HuH-7.5 (cell line): ENCODE data around the gene WASF2.
A peak's percentile ranks its signal among the peaks of the same experiment; 100 is the strongest.
"Not testable (repeated sequence)": the region's sequence is repeated elsewhere in the genome, so short reads cannot be mapped to it uniquely, and the experiment has no call there.

ENCODE experiments used
- DNase-seq: peaks from one replicate; pipeline ENCODE4 v3.0.0; 2011; ENCODE audit warnings: low spot score

The WASF2 gene

DNA sequence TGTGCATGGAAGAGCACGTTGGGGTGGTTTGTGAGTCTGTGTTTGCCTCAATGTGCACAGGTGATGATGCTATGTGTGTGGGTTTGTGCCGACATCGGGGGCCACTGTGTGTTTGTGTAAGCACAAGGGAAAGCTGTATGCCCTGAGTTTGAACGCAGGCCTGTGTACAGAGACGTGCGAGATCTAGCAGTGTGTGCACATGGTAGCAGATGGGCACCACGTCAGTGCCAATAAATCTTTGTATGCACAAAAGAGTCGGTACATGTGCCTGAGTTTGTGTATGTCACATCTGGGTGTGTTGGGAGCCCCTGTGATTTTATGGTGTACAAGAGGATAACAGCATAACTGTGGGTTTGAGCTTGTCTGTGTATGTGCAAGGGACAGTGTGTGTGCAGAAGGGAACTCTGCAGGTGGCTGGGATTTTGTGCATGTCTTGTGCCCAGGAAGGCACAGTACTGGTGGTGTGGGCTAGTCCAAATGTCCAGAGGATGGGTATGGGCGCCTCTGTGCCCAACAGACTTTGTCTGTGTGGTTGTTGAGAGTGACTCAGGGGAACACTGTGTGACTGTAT is 32.0 kb upstream of the WASF2 start:
- DNase-seq = no peak

DNA sequence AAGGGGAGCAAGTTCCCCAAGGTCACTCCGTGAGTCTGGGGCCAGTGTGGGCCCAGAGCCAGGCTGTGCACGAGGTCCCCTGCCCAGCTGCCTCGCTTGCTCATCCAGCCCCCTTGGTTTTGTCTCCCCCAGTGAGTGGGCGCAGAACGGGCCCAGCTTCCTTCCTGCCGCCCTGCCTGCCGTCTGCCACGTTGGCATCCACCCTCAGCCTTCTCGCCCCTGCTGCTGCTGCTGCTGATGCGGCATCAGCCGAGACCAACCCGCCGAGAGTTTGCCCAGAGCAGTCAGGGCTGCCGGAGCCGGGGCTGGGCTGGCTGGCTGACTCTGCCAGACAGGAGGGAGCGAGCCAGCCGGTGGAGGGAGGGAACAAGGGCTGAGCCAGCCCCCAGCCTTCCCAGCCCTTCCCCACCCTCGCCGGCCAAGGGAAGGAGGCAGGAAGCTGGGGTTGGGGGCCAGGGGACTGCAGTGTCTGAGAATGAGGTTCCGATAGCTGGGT is 31.4 kb upstream of the WASF2 start:
- DNase-seq = no peak

DNA sequence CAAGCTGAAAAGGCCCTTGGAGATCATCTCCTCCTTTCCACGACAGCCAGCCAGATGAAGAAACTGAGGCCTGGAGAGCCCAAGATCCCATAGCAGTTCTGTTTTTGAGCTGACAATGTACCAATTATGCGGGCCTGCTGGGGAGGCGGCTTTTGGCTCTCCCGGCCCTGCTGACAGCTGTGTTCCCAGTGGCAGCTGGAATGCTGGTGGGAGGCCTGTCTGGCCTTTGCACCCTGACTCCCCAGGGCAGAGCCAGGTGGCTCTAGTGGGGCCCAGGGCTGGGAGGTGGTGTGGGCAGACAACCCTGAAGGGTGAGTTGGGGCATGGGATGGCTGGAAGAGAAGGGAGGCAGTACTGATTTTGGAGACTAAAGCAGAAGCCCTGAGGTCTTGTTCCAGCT is 30.7 kb upstream of the WASF2 start:
- no peak for DNase-seq

DNA sequence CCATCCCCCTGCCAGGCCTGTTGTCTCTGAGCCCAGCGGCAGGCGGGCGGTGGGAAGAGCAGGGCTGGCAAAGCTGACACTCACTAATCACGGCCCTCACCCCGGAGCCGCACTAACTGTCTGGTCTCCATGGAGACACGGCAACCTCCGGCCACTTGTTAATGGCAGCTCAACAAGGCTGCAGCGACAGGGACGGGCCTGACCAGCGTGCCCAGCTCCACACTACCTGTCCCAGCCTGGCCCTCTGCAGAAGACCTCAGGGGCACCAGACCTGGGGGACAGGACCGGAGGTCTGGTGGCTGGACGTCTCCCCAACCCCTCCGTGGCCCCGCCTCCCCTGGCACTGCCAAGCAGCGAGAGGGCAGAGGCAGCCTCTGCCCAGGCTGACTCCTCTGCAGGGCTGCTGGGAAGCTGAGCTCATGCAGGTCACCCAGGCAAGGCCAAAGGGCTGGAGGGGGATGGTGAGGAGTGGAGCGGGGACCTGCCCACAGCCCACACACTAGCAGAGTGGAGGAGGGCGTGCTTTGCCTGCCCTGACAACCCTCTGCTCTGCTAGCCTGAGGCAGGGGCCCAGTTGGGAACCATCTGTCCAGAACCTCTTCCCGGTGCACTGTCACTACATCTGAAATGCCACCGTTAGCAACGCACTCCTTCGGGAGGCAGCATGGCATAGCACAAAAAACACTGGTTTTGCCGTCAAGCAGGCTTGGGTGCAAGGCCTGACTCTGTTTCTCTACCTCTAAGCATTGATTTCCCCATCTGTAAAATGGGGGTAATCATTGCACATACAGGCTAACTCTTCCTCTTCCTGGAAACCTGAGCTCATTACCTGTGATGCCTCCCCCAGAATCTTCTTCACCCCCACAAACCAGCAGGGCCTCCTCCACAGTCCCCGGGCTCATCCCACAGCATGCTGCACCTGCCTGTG is 29.6 kb upstream of the WASF2 start:
- no peak for DNase-seq

DNA sequence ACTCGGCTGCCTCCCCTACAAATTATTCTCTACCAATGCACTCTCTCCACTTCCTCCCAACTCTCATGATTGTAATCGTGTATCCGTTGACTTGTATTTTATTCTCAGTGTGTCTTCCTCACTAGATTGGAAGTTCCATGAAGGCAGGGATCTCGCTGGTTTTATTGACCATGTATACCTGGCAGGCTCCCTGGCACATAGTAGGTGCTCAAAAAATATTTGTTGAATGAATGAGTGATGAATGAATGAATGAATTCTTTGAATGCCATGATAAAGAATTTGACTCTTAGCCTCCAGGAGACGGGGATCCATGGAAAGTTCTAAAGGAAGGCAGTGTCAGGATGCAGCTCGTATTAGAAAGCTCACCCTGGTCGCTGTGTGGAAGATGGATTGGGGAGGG is 28.8 kb upstream of the WASF2 start:
- no peak for DNase-seq

DNA sequence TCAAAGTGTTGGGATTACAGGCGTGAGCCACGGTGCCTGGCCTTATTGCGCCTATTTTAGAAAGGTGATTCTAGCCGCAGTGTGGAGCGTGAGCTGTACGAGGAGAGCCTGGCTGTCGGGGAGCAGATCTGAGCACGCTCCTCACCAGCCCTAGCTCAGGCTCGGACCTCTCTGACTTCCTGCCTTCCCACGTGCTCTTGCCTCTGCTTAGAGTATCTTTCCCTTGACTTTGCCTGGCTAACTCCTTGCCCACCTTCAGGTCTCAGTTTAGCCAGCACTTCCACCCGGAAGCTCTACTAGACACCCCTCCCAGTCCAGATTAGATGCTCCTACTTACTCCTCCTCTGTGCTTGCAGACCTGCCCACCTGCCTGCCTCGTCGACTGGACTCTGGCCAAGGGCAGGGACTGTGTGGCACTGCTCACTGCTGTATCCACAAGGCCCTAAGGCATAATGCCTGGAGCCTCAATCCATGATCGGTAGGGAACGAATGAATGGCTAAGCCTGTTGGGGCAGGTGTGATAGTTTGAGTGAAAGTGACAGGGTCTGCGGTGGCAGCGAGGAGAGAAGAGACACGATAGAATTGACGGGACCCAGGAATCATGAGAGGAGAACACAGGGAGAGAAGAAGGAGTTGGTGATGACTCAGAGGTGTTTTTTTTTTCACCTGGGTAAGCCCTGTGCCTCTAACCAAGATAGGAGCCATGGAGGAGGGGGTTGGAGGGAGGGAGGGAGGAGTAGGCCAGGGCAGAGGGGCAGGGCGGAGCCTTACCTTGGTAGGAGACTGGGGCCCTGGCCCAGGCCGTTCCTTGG is 28.1 kb upstream of the WASF2 start:
- DNase-seq = no peak

DNA sequence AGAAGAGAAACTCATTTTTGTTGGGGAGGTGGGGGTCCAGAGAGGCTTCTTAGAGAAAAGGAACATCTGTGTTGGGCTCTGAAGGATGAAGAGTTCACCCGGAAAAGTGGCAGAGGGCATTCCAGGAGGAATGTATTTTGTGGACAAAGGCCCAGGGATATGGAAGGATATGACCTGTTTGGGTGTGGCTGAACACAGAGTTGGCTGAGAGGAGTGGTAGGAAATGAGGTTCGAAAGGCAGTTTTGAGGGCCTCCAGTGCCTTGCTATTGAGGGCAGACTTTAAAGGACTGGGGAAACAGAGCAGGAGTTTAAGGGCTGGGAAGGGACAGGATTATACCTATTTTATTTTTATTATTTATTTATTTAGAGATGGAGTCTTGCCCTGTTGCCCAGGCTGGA is 27.3 kb upstream of the WASF2 start:
- no peak for DNase-seq

DNA sequence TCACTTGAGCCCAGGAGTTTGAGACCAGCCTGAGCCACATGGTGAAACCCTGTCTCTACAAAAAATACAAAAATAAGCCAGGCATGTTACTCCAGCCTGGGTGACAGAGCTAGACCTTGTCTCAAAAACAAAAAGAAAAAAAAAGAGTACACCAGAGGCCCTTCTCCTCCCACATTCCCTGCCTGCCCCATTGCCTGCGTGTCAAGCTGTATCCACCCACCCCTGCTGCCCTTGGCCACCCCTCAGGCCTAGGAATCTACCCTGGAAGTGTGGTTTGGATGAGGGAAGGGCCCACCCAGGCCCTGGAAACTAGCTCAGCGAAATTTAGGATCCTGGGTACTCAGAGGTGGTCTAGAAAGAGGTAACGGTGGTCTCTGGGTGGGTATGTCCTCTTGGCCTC is 25.7 kb upstream of the WASF2 start:
- no peak for DNase-seq

DNA sequence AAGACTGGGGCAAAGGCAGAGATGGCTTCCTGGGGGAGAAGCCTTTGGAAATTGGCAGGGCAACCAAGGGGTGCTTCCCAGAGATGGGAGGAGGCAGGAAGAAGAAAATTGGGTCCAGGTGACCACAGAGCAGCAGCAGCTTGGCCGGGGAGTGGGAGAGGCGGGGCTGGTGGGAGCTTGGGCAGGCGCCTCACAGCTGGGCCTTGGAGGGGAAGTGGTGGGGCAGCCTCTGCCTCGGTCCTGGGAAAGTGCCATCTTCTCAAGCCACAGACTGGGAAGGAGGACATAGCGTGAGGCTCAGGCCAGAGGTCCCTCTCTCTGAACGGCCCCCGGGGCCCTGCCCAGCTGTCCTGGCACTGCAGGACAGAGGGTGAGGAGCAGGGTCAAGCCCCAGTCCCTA is 24.0 kb upstream of the WASF2 start:
- DNase-seq = no peak

DNA sequence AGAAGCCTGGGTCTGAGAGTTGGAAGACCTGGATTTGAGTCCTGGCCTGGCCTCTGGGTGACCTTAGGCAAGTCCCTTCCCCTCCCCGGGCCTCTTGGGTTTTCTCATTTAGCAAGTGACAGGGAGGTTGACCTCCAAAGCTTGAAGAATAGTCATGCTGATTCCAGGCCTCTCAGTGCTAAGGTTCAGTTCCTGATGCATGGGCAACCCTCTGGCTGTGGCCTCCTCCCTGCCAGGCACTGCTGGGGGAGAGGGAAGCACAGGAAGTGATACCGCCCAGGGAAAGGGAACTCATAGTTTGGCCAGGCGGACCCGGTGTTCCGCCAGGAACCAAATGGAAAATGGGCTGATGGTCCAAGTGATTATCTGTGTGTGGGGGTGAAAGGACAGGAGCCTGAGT is 23.6 kb upstream of the WASF2 start:
- DNase-seq = no peak

DNA sequence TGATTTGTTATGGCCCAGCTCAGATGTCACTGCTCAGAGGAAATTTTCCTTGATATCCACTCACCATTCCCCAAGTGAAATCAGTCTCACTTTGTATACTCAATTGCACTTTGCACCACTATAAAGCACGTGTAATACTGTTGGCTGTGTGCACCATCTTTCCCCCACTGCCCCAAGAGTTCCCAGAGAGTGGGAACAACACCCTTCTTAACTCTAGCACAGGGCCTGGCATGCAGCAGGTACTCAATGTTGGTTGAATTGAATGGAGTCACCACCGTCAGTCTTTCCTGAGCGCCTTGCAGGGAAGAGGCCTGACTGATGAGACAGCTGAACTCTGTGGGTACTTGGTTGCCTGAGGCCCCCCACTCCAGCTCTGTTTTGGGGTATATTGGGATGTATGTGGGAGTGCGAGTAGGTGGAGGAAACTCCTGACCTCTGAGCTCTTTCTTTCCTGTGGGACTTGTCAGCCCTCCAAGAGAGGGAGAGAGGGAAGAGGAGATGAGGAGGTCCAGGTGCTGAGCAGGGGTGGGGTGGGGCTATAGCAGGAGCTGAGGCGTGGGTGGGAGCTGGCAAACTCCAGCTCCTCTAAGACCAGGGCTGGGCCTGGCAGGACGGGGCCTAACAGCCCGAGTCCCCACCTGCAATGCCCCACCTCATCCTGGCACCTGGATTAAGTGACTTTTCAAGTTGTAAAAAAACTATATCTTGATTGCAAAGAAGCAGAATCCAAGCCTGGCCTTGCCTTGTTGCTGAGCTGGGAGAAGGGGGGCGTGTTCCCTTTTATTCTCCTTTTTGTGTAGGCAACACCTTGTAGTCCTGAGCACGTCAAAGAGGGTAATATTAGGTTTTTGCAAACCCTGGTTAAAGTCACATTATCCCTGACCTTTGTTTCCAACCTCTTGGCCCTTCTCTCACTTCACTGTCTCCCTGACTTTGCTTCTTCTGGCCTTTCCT is 19.4 kb upstream of the WASF2 start:
- peak; percentile 2 for DNase-seq

DNA sequence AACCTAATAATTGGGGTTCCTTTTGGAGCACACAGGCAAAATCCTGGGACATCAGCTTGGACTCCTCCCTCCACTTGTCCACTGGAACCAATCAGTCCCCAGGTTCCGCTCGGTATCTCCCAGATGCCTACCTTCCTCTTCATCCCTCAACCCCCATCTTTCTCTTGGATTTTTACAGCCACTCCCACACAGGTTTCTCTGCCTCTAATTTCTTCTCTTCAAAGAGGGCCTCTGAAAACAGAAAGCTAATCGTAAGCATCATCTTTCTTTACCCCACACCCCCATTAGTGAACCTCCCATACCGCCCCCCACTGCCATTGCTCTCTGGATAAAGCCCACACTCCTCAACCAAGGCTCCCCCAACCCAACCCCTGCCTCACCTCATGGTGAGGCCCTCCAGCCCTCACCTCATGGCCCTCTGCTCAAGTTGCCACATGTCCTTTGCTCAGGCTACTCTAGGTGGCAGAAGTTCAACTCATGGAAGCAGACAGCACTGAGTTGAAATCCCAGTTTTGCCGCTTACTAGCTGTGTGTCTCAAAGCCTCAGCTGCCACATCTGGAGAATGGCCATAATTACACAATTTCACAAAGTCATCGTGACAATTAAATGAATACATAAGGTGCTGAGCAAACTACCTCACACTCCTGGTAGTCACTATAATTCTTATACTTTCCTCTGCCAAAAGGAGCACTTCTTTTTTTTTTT is 18.1 kb upstream of the WASF2 start:
- no peak for DNase-seq

DNA sequence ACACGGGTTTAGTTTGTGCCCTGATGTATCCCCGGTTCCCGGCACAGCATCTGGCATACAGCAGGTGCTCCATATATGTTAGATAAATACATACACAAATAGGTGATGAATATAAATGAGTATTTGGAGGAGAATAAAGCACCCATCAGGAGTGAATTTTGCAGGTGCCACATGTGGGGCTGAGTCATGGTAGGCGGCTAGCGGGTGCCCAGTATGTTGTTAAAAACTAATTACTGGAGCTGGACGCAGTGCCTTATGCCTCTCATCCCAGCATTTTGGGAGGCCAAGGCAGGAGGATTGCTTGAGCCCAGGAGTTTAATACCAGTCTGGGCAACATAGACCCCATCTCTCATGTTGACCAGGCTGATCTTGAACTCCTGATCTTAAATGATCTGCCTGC is 16.7 kb upstream of the WASF2 start:
- no peak for DNase-seq

DNA sequence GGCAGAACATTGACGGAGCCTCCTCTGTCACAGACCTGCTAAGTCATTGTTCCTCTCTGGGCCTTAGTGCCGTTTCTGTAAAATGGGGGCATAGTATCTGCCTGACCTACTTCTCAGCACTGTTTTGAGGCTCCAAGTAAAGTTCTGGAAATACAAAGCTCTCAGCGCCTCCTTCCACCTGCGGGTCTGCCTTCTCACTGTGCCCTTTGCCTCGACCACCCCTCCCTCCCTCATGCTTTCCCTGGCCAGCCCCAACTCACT is 15.4 kb upstream of the WASF2 start:
- DNase-seq = no peak

DNA sequence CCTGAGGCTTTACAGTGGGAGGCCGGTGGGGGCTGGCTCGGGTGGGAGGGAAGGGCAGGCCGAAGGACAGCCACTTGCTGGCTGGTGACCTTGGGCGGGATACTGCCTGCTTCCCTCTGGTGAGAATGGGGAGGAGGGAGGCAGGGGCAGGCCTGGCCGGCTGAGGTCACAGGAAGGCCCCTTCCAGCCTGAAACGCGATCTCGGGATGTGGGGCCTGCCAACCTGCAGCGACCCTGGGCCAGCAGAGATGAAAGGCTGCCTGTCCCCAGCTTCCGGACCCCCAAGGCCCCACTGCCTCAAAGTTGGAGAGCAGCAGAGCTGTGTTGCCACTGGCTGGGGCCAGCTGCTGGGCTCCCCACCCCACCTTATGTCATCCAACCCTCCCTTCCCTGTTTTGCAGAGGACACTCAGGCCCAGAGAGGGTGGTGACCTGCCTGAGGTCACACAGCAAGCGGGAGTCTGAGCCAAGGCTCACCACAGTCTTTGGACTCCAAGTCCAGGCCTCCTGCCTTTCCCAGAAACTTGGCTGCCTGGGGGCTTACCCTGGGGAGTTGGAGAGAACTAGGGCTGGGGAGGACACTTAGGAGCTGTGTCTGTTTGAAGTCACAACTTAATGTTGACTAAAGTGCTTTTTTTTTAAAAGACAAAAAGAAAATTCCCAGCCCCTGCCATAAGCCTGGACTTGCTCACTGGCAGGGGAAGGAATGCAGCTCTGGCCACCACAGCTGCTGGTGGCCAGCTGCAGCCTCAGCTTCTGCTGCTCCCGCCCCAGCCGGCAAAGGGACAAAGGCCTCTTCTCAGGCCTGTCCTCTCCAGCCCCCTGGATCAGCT is 14.8 kb upstream of the WASF2 start:
- peak; percentile 60 for DNase-seq

DNA sequence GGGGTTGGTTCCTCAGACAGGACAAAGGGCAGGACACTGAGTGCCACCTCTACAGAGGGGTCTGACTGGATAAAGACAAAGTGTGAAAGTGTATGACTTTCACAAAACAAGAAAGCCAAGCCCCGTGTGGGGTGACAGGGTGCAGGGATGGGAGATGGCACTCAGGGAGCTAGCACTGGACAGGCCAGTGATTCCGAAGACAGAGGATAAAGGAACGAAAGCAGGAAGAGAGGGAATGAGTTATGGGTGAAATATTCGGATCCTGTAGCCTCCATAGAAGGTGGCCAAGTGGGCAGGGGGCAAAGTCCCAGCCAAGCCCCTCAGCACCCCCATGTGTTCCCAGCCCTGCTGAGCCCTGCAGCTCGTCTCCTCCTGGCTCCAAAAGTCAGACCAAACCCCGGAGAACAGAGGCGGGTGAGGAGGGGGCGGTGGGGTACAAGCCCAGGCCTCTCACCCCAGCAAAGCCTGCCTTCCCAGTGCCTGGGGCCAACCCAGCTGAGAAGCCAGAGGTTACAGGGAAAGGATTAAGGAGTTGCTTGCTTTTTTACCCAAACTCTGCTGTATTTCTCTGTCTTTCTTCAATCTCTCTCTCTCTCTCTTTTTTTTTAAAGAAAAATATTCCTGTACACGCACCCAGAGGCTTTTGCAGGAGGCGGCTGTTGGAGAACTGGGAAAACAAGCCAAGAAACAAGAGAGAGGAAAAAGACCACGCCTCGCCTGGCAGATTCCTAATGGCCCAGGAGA is 14.0 kb upstream of the WASF2 start:
- no peak for DNase-seq

DNA sequence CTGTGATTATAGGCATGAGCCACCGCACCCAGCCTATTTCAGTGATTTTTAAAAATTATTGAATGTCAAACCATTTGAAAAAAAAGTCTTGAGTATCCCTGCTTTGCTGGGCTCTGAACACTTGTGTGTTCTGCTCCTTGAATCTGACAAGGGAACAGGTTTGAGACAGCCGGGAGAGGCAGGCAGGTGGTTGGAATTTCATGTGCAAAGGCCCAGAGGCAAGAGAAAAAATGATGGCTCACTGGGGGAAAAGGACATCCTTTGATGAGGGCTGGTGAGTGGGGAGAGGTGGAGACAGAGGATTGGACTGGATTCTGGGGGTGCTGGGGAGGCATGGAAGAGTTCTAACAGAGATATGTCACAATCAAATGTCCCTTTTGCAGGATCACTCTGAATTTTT is 13.1 kb upstream of the WASF2 start:
- no peak for DNase-seq

DNA sequence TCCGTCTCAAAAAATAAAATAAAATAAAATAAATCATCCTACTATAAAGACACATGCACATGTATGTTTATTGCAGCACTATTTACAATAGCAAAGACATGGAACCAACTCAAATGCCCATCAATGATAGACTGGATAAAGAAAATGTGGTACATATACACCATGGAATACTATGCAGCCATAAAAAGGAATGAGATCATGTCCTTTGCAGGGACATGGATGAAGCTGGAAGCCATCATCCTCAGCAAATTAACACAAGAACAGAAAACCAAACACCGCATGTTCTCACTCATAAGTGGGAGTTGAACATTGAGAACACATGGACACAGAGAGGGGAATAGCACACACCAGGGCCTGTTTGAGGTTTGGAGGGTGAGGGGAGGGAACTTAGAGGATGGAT is 11.2 kb upstream of the WASF2 start:
- DNase-seq = not testable (repeated sequence)

DNA sequence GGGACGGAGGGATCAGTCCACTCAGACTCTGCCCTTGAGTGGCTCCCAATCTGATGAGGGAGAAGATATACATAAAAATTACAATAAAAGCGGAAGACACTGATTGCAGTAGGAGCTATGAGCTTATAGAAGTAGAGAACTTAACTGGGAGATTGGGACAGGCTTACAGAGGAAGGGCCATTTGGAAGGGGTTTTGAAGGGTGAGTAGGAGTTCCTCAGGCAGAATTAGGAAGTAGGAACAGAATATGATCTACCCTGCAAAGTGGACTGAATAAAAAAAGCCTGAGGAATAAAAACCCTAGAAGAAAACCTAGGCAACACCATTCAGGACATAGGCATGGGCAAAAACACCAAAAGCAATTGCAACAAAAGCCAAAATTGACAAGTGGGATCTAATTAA is 9.2 kb upstream of the WASF2 start:
- DNase-seq = no peak
